Coronary artery (tissue), 2 donors: ENCODE measurements around the gene SV2C.

Source experiments
- DNase-seq: peaks from one replicate; pipeline ENCODE4 v3.0.0-alpha.2; 2017; ENCODE audit warnings: low spot score
- H3K27ac ChIP-seq, 2 donors: fragments of 200-600 bp; sonication (generic); one replicate each; pipeline ENCODE4 v1.5.1; 2016 to 2019
- H3K4me3 ChIP-seq: fragments of 200-600 bp; sonication (generic); 2 replicates; pipeline ENCODE4 v1.5.1; 2016; ENCODE audit warnings: mild to moderate bottlenecking, moderate library complexity
- TF ChIP-seq, protein P1 (sequence below): fragments of 200-600 bp; sonication (generic); IDR thresholded peaks from one replicate; pipeline ENCODE4 v1.5.1; 2019; ENCODE audit warnings: antibody characterized with exemption

The SV2C gene

DNA sequence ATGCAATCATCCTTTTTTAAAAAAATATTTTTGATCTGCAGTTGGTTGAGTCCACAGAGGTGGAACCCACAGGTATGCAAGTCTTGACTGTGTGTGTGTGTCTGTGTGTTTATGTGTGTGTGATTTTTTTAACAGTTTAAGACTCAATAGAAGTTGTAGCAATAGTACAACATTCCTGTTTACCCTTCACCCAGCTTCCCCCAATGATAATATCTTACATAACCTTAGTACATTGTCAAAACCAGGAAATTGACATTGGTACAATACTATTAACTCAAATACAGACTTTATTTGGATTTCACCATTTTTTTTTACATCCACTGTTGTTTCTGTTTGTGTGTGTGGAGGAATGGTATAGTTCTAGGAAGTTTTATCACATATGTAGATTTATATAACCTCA, 81.8 kb downstream of the SV2C start:
- H3K27ac ChIP-seq = no peak overlapping the region
- no peak for DNase-seq
- TF ChIP-seq, protein P1, sequence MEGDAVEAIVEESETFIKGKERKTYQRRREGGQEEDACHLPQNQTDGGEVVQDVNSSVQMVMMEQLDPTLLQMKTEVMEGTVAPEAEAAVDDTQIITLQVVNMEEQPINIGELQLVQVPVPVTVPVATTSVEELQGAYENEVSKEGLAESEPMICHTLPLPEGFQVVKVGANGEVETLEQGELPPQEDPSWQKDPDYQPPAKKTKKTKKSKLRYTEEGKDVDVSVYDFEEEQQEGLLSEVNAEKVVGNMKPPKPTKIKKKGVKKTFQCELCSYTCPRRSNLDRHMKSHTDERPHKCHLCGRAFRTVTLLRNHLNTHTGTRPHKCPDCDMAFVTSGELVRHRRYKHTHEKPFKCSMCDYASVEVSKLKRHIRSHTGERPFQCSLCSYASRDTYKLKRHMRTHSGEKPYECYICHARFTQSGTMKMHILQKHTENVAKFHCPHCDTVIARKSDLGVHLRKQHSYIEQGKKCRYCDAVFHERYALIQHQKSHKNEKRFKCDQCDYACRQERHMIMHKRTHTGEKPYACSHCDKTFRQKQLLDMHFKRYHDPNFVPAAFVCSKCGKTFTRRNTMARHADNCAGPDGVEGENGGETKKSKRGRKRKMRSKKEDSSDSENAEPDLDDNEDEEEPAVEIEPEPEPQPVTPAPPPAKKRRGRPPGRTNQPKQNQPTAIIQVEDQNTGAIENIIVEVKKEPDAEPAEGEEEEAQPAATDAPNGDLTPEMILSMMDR = no peak
- H3K4me3 ChIP-seq = no peak overlapping the region

DNA sequence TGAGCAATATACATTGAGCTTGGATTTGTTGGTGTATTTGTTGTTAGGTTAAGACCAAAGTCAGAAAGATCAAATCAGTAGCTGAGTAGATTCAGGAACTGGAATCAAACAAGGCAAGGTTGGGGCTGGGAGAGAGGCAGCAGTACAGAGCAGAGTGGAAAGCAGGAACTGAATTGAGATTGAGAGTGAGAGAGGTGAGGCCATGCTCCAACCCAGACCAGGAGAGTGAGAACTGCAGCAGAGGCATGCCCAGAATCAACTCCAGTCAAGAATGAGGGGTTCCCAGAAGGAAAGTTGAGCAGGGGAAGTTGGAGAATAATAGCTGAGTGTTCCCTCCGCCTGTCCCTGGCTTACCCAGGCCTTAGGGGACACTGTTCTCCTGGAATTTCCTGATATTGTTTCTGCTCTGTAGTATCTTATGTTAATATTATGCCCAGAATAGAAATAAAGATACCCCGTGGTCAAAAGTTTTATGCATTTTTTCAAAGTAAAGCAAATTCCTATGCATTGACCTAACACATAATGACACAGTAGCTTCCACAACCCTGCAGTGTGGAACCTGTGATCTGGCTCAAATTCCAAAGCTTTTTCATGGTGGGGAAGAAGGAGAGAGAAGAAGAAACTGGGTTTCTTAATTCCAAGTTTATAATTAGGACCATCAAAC, 82.7 kb downstream of the SV2C start:
- Histone ChIP-seq H3K4me3 (no peak overlapping the region), H3K27ac (no peak overlapping the region)
- TF ChIP-seq, protein P1 = no peak
- DNase-seq = no peak

DNA sequence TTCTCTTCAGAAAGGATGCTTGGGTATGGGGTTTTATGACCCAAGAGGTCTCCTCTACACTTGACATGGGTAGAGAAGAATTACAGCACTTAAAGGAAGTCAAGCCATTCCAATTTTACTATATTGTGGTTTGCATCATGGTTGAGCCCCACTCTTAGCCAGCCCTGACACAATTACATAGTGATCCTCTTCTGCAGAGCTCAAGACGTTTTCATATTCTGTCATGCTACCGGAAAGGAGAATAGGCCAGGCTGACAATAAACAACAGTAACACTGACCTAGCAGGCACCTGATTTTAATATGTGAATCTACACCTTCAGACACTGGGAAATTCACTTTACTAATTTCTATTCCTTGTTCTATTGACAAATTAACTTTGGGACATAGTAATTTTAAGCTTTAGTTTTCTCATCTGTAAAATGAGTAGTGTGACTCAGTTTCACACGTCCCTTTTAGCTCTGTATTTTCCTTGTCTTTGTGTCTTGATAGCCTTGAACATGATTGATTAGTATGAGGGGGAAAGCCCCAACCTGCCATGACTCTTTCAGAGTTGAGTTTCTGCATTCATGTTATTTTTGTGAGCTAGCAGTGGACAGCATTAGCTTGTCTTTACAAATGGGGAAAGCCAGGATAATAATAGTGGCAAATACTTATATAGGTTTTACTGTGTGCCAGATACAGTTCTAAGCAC, 83.8 kb downstream of the SV2C start:
- no peak overlapping the region for H3K27ac ChIP-seq

DNA sequence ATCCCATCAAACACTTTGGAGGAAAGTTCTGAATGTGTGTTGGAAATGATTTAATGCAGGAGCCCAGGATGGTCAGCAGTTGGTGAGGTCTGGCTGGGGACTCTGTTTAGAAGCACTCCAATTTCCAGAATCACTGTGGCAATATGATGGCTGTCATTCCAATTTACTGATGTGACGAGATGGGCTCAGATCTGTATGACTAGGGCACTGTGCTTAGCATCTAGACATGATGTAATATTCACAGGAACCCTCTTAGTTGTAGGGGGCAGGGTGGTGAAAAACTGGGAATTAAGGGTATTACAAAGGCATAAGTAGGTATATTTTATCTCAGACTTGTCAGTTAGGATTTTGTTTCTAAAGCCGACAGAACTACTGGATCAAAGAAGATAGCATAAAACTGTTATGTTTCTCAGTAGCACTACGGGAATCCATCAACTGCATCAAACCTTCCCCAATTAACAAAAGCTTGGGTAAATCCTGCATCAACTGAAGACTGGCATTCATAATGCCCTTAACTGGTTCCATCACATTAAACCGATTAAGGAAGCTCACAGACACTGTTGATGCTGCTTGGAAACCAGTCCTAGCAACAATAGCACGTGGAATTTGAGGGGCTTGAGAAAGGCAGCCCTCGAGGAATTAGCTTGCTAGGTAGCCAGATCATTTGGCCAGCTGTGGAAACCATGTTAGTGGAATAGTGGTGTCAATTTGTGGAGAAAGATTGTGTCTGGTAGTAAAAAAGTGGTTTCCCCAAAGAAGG, 86.1 kb downstream of the SV2C start:
- Histone ChIP-seq H3K4me3 (no peak overlapping the region), H3K27ac (no peak overlapping the region)
- DNase-seq = no peak
- TF ChIP-seq, protein P1 = no peak

More for the DNA sequence above, 83.8 kb downstream of the SV2C start:
- no peak for DNase-seq
- TF ChIP-seq, protein P1 = no peak
- H3K4me3 ChIP-seq = no peak overlapping the region

DNA sequence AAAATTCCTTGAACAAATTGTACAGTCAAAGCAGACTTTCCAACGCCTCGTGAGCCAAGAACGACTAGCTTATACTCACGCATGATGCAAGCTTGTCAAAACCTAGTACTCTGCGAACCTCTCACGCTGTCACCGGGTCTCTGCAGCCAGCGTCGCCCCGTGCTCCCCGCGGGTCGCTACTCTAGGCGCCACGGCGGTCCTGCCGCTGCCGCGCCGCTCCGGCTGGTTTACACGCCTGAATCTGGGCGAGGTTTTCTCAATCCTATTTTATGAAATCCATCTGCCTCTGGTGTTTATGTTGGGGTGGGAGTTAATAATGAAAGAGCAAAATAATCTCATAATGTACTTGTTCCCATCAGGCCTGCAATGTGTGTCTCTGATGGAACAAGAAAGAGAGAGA, 90.9 kb downstream of the SV2C start:
- TF ChIP-seq, protein P1 = no peak
- Histone ChIP-seq H3K27ac (no peak overlapping the region), H3K4me3 (no peak overlapping the region)
- DNase-seq = no peak

DNA sequence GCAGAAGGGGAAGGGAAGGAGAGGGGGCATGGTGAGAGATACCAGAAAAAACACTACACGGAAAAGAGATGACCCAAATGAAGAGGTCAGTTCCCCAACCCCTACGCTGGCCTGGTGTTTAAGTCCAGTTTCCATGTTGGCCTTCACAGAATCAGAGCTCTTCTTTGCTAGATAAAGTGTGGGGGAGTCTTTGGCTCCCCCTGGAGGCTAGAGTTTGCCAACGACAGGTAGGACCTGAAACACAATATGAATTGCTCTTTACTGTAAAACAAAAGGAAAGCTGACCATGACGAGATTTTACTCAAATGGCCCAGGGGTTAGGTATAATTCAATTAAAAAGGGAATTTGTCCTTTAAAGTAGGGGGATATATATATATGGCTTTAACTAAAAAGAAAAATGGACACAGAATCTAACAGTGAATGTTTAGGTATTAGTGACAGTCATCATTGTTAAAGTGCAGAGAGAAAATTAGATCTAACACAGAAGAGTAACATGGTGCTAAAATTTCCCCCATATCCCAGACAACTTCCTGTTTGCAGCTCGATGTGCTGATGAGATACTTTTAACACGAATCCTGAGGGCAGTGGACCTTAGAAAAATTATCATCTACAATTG, 92.0 kb downstream of the SV2C start:
- no peak for DNase-seq
- H3K4me3 ChIP-seq = no peak overlapping the region
- TF ChIP-seq, protein P1 = no peak
- H3K27ac ChIP-seq = no peak overlapping the region
